ENCODE measurements around the gene UBE2Q1.
"Not testable (repeated sequence)": the region's sequence is repeated elsewhere in the genome, so short reads cannot be mapped to it uniquely, and the experiment has no call there.

The UBE2Q1 gene

GRCh38 chr1:154536570-154536969 lies 21.9 kb downstream of the UBE2Q1 start:
- DNase-seq (ENCODE audit: low spot score): no peak
- no peak for TF ChIP-seq CTCF (IDR thresholded peaks at IDR 0.05; ENCODE audit: extremely low read depth, insufficient read depth, missing control alignments)
- in situ Hi-C loops (cut with MboI; ENCODE audit: low pct_unique_long_range_greater_than_20kb, low sequenced_read_pairs, unreplicated experiment): no loop called here

DNA sequence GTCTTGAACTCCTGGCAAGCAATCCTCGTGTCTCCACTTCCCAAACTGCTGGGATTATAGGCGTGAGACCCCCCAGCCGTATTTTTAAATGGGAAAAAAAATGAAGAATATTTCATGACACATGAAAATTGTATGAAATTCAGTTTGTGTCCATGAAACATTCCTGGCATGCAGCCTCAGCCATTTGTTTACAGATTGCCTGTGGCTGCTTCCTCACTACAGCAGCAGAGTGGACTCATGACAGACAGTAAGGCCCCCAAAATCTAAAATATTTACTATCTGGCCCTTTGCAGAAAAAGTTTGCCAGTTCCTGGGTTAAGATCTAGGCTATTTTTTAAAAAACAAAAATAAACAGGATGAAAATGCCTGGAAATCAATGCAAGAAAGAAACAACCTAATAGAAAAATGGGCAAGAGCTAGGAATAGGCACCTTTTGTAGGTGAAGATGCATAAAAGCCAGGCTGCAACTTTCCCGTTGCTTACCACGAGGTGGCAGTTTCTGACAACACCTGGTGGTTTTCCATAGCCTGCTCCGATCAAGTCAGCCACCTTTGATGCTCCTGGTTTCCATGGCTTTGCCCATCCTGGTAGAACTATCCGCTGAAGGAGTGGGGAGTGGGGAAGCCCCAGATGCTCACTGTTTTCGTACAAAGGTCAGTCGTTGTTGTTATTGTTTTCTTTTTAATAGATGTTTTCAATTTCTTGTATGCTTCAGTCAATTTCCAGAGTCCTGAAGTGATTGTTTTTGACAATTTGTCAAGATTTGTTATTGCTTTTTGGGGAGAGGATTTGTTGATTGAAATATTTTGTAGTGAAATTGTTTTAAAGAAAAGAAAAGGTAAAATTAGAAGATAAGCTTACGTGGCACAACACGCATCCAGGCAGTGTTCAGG lies 24.3 kb downstream of the UBE2Q1 start:
- in situ Hi-C loops (cut with MboI; ENCODE audit: low pct_unique_long_range_greater_than_20kb, low sequenced_read_pairs, unreplicated experiment): no loop called here
- no peak for DNase-seq (ENCODE audit: low spot score)
- no peak for TF ChIP-seq CTCF (IDR thresholded peaks at IDR 0.05; ENCODE audit: extremely low read depth, insufficient read depth, missing control alignments)

DNA sequence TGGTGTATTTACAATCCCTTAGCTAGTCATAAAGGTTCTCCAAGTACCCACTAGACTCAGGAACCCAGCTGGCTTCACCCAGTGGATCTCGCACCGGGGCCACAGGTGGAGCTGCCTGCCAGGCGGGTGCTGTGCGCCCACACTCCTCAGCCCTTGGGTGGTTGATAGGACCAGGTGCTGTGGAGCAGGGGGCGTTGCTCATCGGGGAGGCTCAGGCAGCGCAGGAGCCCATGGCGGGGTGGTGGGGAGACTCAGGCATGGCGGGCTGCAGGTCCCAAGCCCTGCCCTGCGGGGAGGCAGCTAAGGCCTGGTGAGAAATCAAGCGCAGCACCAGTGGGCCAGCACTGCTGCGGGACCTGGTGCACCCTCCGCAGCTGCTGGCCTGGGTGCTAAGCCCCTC lies 26.5 kb downstream of the UBE2Q1 start:
- in situ Hi-C loops (cut with MboI; ENCODE audit: low pct_unique_long_range_greater_than_20kb, low sequenced_read_pairs, unreplicated experiment); DNase-seq (ENCODE audit: low spot score): not testable (repeated sequence)

DNA sequence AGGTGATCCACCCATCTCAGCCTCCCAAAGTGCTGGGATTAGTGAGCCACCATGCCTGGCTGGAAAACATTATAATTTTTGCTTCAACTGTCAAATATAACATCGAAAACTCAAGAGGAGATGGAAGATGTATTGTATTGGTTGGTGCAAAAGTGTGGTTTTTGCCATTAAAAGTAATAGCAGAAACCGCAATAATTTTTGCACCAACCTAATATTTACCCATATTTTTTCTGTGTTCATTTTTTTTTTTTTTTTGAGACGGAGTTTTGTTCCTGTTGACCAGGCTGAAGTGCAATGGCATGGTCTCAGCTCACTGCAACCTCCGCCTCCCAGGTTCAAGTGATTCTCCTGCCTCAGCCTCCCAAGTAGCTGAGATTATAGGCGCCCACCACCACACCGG lies 29.2 kb downstream of the UBE2Q1 start:
- in situ Hi-C loops (cut with MboI; ENCODE audit: low pct_unique_long_range_greater_than_20kb, low sequenced_read_pairs, unreplicated experiment): loop anchor here (5.0 kb wide), 1 partner anchor 42 kb away; no protein-coding TSS in a partner anchor
- no peak for TF ChIP-seq CTCF (IDR thresholded peaks at IDR 0.05; ENCODE audit: extremely low read depth, insufficient read depth, missing control alignments)
- no peak for DNase-seq (ENCODE audit: low spot score)

DNA sequence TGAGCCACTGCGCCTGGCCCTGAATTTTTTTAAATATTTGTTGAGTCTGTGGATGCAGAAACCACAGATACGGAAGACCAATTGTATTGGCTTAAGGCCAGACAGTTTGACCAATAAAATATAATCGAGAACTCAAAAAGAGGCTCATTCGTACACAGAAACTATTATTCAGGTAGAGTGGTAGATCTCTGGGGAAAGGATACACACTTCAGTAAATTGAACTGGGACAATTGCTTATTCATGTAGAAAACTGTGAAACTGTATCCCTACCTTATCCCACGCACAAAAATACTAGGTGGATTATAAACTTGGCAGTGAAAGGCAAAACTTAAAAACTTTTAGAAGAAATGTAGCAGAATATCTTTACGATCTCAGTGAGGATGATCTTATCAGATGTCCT lies 31.3 kb downstream of the UBE2Q1 start:
- DNase-seq (ENCODE audit: low spot score): no peak
- TF ChIP-seq CTCF (IDR thresholded peaks at IDR 0.05; ENCODE audit: extremely low read depth, insufficient read depth, missing control alignments): no peak
- in situ Hi-C loops (cut with MboI; ENCODE audit: low pct_unique_long_range_greater_than_20kb, low sequenced_read_pairs, unreplicated experiment): loop anchor here (5.0 kb wide), 1 partner anchor 40 kb away; no protein-coding TSS in a partner anchor

DNA sequence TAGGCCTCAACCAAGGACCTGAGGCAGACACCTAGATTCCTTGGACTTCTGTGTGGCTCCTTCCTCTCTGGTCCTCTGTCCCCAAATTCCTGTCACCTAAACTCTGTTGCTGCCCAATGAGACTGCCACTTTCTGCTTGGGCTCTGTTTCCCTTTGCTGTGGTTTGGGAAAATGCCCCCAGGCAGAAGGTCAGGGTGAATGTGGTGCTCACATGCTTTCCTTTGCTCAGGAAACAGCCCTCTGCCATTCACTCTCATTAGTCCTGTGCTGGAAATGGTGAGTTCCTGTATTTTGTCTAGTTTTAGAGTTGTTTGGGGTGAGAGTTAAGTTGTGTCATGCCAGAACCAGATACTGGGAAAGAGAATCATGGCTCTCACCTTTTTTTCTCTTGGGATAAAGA lies 33.6 kb downstream of the UBE2Q1 start:
- no peak for DNase-seq (ENCODE audit: low spot score)
- TF ChIP-seq CTCF (IDR thresholded peaks at IDR 0.05; ENCODE audit: extremely low read depth, insufficient read depth, missing control alignments): no peak
- in situ Hi-C loops (cut with MboI; ENCODE audit: low pct_unique_long_range_greater_than_20kb, low sequenced_read_pairs, unreplicated experiment): loop anchor here (5.0 kb wide), 1 partner anchor 38 kb away; no protein-coding TSS in a partner anchor

- in situ Hi-C loops (cut with MboI; ENCODE audit: low pct_unique_long_range_greater_than_20kb, low sequenced_read_pairs, unreplicated experiment): no loop called here
- DNase-seq (ENCODE audit: low spot score): no peak
- TF ChIP-seq CTCF (IDR thresholded peaks at IDR 0.05; ENCODE audit: extremely low read depth, insufficient read depth, missing control alignments): no peak
Observed at GRCh38 chr1:154521695-154522094, 36.8 kb downstream of the UBE2Q1 start.

Measured in GM13977 (cell line).